Urothelium cell line (cell line): ENCODE measurements around the gene CYP26C1.

Source experiments
- DNase-seq: peaks from one replicate; pipeline ENCODE4 v3.0.0; 2011; ENCODE audit warnings: low spot score, mixed read lengths
- FAIRE-seq: peaks from 2 replicates; lab custom pipeline; 2011; peaks lifted over from hg19 to GRCh38; lab: Jason Lieb, UNC

CYP26C1 gene

GRCh38 chr10:93110472-93111146 lies 50.0 kb downstream of the CYP26C1 start:
- no peak for DNase-seq
- no peak for FAIRE-seq

- FAIRE-seq, result no peak
- DNase-seq, result no peak
These were observed 52.4 kb downstream of the CYP26C1 start for GRCh38 chr10:93113042-93113441.

- DNase-seq (peak; percentile 35), FAIRE-seq (no peak)
These were observed 55.2 kb downstream of the CYP26C1 start for GRCh38 chr10:93115661-93116383.
